ENCODE data around the gene ABCA10.

DNA sequence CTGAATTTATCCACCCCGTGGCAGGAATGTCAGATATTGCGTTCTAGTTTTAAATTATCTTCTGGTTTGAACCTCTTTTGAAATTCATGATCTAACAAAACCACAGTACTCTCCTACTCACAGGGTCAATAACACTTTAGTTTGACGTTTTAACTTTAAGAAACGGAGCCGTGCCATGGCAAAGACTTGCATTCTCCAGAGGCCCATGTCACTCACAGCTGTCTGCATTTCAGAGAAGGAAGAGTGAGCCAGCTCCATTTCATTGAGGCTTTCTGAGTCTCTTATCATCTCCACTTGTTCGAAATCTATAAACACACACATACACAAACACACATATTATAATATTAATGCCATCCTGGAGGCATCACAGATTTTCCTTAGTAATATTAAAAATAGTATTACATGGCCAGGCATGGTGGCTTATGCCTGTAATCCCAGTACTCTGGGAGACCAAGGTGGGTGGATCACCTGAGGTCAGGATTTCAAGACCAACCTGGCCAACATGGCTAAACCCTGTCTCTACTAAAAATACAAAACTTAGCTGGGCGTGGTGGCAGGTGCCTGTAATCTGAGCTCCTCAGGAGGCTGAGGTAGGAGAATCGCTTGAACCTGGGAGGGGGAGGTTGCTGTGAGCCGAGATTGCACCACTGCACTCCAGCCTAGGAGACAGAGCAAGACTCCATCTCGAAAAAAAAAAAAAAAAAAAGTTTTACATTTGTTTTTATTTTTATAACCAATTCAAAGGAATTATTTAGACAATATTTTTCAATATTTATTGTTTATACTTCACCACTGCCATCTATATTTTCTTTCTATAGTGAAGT is 122.5 kb downstream of the ABCA10 start:
- TF ChIP-seq NFYB (CRISPR knock-in tag; conservative IDR thresholded peaks at IDR 0.05; ENCODE audit: low read depth) (no peak), TP53 (CRISPR knock-in tag; IDR thresholded peaks at IDR 0.05) (no peak)
- TF ChIP-seq, protein P1, sequence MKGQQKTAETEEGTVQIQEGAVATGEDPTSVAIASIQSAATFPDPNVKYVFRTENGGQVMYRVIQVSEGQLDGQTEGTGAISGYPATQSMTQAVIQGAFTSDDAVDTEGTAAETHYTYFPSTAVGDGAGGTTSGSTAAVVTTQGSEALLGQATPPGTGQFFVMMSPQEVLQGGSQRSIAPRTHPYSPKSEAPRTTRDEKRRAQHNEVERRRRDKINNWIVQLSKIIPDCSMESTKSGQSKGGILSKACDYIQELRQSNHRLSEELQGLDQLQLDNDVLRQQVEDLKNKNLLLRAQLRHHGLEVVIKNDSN (CRISPR knock-in tag; IDR thresholded peaks at IDR 0.05): no peak
